Measurements from ENCODE around the gene DSCAM.
"Not testable (repeated sequence)": the region's sequence is repeated elsewhere in the genome, so short reads cannot be mapped to it uniquely, and the experiment has no call there.

The DSCAM gene

GRCh38 chr21:40355076-40355475 lies 491.9 kb downstream of the DSCAM start:
- DNase-seq, result no peak

- DNase-seq, result no peak
Measured at GRCh38 chr21:40351006-40351405, 496.0 kb downstream of the DSCAM start.

- DNase-seq, result no peak
Measured at GRCh38 chr21:40349591-40349990, 497.4 kb downstream of the DSCAM start.

GRCh38 chr21:40345711-40346321 lies 501.1 kb downstream of the DSCAM start:
- DNase-seq, result no peak

- DNase-seq, result no peak
Measured at GRCh38 chr21:40340357-40340756, 506.6 kb downstream of the DSCAM start.

DNA sequence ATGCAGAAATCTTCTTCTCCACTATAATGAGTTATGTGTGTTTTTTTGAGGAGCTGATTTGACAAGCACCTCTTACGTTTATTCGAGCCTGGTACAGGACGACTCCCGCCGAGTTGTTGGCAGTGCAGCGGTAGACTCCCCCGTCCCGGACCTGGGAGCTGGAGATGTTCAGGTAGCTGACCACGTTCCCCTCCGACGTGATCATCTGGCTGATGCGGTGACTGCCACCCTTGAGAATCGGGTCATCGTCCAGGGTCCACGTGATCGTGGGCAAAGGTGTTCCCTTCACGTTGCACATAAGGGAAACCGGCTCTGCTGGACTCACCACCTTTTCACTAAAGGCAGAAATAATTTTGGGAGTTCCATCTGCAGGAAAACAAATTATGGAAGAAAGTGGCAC lies 507.9 kb downstream of the DSCAM start:
- DNase-seq, result no peak

GRCh38 chr21:40337981-40338380 lies 509.0 kb downstream of the DSCAM start:
- DNase-seq, result no peak

DNA sequence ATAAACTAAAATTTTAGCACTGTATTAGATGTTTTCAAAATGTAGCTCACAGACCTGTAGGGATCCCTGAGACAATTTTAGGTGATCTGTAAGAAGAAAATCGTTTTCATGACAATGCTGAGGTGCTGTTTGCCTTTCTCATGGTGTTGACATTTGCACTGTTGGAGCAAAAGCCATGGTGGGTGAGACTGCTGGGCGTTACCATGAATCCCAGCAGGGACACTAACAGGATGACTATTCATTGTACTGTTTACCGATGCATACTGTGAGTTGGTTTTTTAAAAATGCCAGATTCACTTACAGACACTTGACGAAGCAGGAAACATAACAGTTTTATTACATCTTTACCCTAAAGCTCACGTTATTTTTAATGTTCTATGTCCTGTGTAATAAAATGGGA lies 511.3 kb downstream of the DSCAM start:
- DNase-seq, result no peak

DNA sequence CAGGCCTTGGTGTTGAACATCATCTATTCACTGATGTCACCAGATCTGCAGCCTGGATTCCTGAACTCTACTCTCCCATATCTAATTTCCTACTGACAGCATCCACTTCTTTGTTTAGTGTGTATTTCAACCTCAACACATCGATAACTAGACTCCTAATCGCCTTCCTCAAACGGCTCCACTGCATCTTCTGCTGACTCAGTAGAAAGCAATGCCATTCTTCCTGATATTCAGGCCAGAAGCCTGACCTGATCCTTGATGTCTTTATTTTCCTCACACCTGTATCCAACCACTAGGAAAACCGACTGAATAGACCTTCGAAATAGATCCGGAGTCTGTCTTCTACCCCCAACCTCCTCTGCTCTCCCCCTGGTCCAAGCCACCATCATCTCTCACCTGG lies 512.8 kb downstream of the DSCAM start:
- no peak for DNase-seq

- no peak for DNase-seq
Measured at GRCh38 chr21:40333731-40334130, 513.2 kb downstream of the DSCAM start.

GRCh38 chr21:40331804-40332203 lies 515.2 kb downstream of the DSCAM start:
- DNase-seq, result no peak

DNA sequence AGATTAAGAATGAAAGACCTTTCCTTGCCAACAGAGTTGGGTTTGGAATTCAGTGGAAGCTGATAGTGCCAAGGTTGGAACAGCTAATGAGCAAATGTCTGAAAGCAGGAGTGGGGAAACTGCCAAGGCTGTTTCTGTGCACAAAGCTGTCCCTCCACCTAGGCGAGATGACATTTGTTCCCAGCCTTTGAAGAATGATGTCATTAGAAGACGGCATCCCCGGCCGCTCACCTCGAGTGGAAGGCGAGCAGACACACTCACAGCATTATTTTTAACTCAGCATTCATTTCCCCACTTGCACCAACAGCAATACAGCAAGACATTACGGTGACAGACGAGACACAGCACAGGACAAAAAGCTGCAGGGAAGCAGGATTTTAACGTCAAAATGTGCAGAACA lies 515.8 kb downstream of the DSCAM start:
- no peak for DNase-seq

- DNase-seq, result no peak
Measured at GRCh38 chr21:40324389-40324788, 522.6 kb downstream of the DSCAM start.

DNA sequence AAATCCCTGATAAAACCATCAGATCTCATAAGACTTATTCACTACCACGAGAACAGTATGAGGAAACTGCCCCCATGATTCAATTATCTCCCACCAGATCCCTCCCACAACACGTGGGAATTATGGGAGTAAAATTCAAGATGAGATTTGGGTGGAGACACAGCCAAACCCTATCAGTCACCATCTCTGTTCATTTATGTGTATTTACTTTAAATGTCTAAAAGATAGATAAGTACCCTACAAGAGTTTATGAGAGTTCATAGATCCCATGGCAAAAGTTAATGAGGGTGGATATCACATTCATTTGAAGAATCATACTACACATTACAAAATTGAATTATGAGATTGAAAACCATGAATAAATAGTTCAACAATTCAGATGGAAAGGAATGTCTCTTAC lies 526.2 kb downstream of the DSCAM start:
- not testable (repeated sequence) for DNase-seq

- no peak for DNase-seq
Measured at GRCh38 chr21:40318371-40318770, 528.6 kb downstream of the DSCAM start.

DNA sequence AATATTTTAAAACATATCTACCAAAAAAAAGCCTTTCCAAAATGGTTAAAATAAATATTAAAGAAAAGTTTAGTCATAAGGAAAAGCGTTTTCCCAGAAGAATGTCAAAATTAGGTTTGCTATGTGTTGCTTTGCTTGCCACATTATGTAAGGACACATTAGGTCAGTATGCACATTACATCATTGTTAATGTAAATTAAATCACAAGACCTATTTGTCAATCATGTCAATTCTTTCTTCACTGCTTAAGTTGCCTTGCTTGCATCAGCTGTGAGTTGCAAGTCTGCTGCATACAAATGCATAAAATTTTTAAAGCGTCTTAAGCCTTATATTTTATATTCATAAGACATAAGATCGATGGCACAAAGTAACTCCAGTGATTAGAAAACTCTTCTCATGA lies 530.9 kb downstream of the DSCAM start:
- no peak for DNase-seq

- DNase-seq, result peak; percentile 63
Measured at GRCh38 chr21:40315626-40316025, 531.3 kb downstream of the DSCAM start.

DNA sequence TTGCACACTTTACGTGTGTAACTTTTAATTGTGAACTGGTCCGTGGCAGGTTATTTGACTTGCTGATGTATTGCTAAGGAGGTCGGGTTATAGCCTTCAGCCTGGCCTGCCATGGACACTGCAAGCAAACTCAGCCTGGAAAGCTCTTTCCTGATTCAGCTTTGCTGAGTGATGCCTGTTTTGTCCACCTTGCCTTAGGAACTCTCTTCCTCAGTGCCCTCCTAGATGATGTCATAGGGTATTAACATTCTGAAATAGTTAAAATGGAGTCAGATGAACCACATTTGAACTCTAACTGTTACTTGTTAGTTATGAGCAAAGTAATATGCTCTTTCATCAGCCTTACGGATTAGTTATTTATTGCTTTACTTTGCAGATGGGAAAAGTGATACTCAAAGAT lies 533.7 kb downstream of the DSCAM start:
- no peak for DNase-seq

DNA sequence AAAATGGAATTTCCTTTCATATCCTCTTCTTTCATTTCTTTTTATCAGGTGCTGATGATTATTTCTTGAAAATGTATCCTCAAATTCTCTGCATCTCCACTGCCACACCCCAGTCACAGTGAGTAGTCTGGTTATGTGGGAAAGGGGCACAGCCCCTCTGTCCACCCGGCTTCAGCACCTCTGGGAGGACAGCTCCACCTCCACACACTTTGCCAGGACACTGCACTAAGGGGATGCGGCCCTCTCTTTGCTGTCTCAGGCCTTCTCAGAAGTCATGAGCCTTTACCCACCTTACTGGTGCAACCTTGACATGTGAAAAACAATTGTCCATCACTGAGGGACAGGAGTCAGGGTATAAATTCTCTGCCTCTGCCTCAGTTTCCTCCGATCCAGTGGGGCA lies 546.7 kb downstream of the DSCAM start:
- no peak for DNase-seq

DNA sequence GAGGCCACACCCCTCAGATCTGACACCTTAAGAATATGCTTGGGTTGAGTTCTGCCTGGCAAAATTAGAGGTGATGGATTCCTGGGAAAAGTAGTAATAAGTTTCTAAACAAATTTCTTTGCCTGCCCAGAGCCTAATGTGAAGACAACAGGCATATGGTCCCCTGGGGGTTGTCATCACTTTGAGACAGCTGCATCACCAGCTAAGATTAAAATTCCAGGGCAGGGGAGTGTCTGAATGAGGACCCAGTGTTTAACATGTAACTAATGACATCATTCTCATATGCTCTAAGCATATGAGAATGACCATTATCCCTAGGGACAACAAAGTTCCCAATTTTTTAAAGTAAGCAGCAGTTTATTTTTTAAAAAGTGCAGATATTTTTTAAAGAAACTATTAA lies 547.5 kb downstream of the DSCAM start:
- peak; percentile 60 for DNase-seq

DNA sequence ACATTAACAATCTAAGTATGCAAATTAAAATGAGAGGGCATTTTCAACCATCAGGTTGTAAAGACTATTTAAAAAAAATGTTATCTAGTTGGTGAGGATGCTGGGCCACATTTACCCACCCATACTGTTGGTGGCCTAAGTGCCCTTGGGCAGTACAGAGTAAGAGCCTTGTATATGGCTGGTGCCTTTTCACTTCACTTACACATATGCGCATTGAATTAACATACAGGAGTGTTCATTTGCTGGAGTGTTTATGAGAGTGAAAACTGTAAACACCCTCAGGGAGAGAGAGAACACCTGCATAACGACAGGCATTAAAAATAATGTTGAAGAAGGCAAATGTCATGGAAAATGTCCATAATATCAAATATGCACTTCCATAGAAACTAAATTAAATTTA lies 552.6 kb downstream of the DSCAM start:
- DNase-seq, result no peak

- no peak for DNase-seq
Measured at GRCh38 chr21:40291560-40291959, 555.4 kb downstream of the DSCAM start.

DNA sequence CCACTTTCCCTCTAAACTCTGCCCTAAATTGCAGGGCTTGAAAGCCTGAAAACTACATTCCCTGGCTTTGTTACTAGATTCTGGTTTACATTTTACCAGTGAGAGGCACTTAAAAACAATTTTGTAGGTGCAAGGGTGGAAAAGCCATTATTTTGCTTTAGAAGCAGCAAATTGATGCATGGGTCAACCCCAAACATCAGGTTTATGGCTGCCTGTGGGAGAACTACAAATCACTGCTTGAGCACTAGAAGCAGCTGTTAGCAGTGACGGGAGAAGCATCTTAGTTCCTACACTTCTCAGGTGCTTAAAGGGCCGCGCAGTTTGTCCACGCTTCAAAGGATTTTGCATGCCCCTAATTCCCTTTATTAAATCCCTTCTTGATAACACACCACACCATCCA lies 562.5 kb downstream of the DSCAM start:
- peak; percentile 68 for DNase-seq

GRCh38 chr21:40282912-40283886 lies 563.8 kb downstream of the DSCAM start:
- peak; percentile 70 for DNase-seq

All from NCI-H82 (cell line).